HEK293 (cell line): ENCODE measurements around the gene SAMD13.
A peak's percentile ranks its signal among the peaks of the same experiment; 100 is the strongest.

Source experiments
- CTCF ChIA-PET: fragments of 350-600 bp; formaldehyde crosslinking; extraction: SDS; loops from one replicate; lab custom pipeline; 2021; ENCODE audit warnings: antibody characterized with exemption; lab: Yijun Ruan, JAX
- POLR2A ChIA-PET: fragments of 300-600 bp; formaldehyde crosslinking; extraction: SDS; loops from one replicate; lab custom pipeline; 2020; ENCODE audit warnings: antibody characterized with exemption, inconsistent platforms; lab: Yijun Ruan, JAX
- H3K27ac ChIP-seq: fragments of 200-500 bp; sonication (Bioruptor generic); 2 replicates; pipeline ENCODE4 v1.5.1; 2014; ENCODE audit warnings: low read depth, low read length, control low read depth, inconsistent platforms; ENCODE audit errors: extremely low read depth
- H3K36me3 ChIP-seq, 2 experiments: fragments of 200-500 bp in 1 of 2; sonication (Bioruptor generic) in 1 of 2; 1 replicate in 1 of 2; 2 replicates in 1 of 2; pipeline ENCODE4 v1.5.1; 2014 to 2017; ENCODE audit warnings: inconsistent platforms in 2 of 2, low read length in 2 of 2; ENCODE audit not compliant: control insufficient read depth in 2 of 2, insufficient read depth in 1 of 2
- H3K4me1 ChIP-seq: fragments of 200-500 bp; sonication (Bioruptor generic); 2 replicates; pipeline ENCODE4 v1.5.1; 2014; ENCODE audit warnings: mild to moderate bottlenecking, low read length, inconsistent platforms; ENCODE audit not compliant: control insufficient read depth, insufficient read depth
- H3K4me3 ChIP-seq: 2 replicates; pipeline ENCODE4 v1.5.1; 2011; ENCODE audit warnings: low read depth, mild to moderate bottlenecking, control low read depth, low read length, moderate library complexity
- H3K9me3 ChIP-seq: fragments of 200-500 bp; sonication (Bioruptor generic); 2 replicates; pipeline ENCODE4 v1.5.1; 2014; ENCODE audit warnings: low read depth, low read length, inconsistent platforms; ENCODE audit not compliant: control insufficient read depth, insufficient read depth
- EGR2 ChIP-seq: fragments of 450-650 bp; formaldehyde crosslinking; IDR thresholded peaks from 2 replicates; pipeline ENCODE4 v1.5.1; 2016; ENCODE audit warnings: low read depth, missing biosample characterization, missing genetic modification characterization
- HIC1 ChIP-seq: fragments of 450-650 bp; formaldehyde crosslinking; IDR thresholded peaks from 2 replicates; pipeline ENCODE4 v1.5.1; 2016; ENCODE audit warnings: missing biosample characterization, missing genetic modification characterization
- PRDM10 ChIP-seq: fragments of 450-650 bp; formaldehyde crosslinking; IDR thresholded peaks from 2 replicates; pipeline ENCODE4 v1.5.1; 2016; ENCODE audit warnings: missing biosample characterization, missing genetic modification characterization
- REST ChIP-seq: fragments of 450-650 bp; formaldehyde crosslinking; IDR thresholded peaks from 2 replicates; pipeline ENCODE4 v1.5.1; 2016; ENCODE audit warnings: missing biosample characterization, missing genetic modification characterization
- ZBTB11 ChIP-seq: fragments of 450-650 bp; formaldehyde crosslinking; conservative IDR thresholded peaks from 2 replicates; pipeline ENCODE4 v1.5.1; 2016; ENCODE audit warnings: low read depth, missing biosample characterization, missing genetic modification characterization
- ZFHX2 ChIP-seq: fragments of 450-650 bp; formaldehyde crosslinking; conservative IDR thresholded peaks from 2 replicates; pipeline ENCODE4 v1.5.1; 2016; ENCODE audit warnings: missing biosample characterization, missing genetic modification characterization
- ZNF169 ChIP-seq: fragments of 450-650 bp; formaldehyde crosslinking; IDR thresholded peaks from 2 replicates; pipeline ENCODE4 v1.5.1; 2016; ENCODE audit warnings: missing biosample characterization, missing genetic modification characterization
- ZNF280D ChIP-seq: fragments of 450-650 bp; formaldehyde crosslinking; IDR thresholded peaks from 2 replicates; pipeline ENCODE4 v1.5.1; 2016; ENCODE audit warnings: missing biosample characterization, missing genetic modification characterization
- ZNF37A ChIP-seq: fragments of 450-650 bp; IDR thresholded peaks from 2 replicates; pipeline ENCODE4 v1.5.1; 2018; ENCODE audit warnings: missing biosample characterization, missing genetic modification characterization
- ZNF398 ChIP-seq: fragments of 450-650 bp; formaldehyde crosslinking; IDR thresholded peaks from 2 replicates; pipeline ENCODE4 v1.5.1; 2017; ENCODE audit warnings: missing biosample characterization, missing genetic modification characterization
- ZNF548 ChIP-seq: fragments of 450-650 bp; formaldehyde crosslinking; IDR thresholded peaks from 2 replicates; pipeline ENCODE4 v1.5.1; 2016; ENCODE audit warnings: missing biosample characterization, missing genetic modification characterization
- ZNF670 ChIP-seq: fragments of 450-650 bp; formaldehyde crosslinking; IDR thresholded peaks from 2 replicates; pipeline ENCODE4 v1.5.1; 2016; ENCODE audit warnings: missing biosample characterization, missing genetic modification characterization, low read depth
- ZNF747 ChIP-seq: fragments of 450-650 bp; formaldehyde crosslinking; IDR thresholded peaks from 2 replicates; pipeline ENCODE4 v1.5.1; 2016; ENCODE audit warnings: missing biosample characterization, missing genetic modification characterization
- ZSCAN30 ChIP-seq: fragments of 450-650 bp; IDR thresholded peaks from 2 replicates; pipeline ENCODE4 v1.5.1; 2018; ENCODE audit warnings: missing biosample characterization, mild to moderate bottlenecking, missing genetic modification characterization, moderate library complexity

SAMD13 gene

GRCh38 chr1:84344286-84344685 lies 42.8 kb downstream of the SAMD13 start:
- ChIA-PET POLR2A (no interaction called here), CTCF (no interaction called here)
- Histone ChIP-seq H3K36me3 (no peaks in the 10 kb centered on the region), H3K4me1 (no peaks in the 10 kb centered on the region), H3K9me3 (no peaks in the 10 kb centered on the region), H3K4me3 (no peak overlapping the region), H3K27ac (no peak overlapping the region)
- peak; percentile 67 for TF ChIP-seq ZFHX2 (tag by site-specific recombination)
- TF ChIP-seq ZNF169 (tag by site-specific recombination), result no peak
- TF ChIP-seq EGR2 (tag by site-specific recombination), result peak; percentile 51; the same call in 1 of the 2 replicates

- ChIA-PET CTCF (no interaction called here), POLR2A (no interaction called here)
- no peaks in the 10 kb centered on the region for H3K9me3 ChIP-seq
- no peaks in the 10 kb centered on the region for H3K4me1 ChIP-seq
- no peaks in the 10 kb centered on the region for H3K36me3 ChIP-seq
- H3K4me3 ChIP-seq, result no peak overlapping the region
- no peak overlapping the region for H3K27ac ChIP-seq
- TF ChIP-seq ZNF37A (tag by site-specific recombination) (no peak), ZNF747 (tag by site-specific recombination) (no peak), REST (tag by site-specific recombination) (no peak), ZNF548 (tag by site-specific recombination) (no peak), ZFHX2 (tag by site-specific recombination) (no peak), ZBTB11 (tag by site-specific recombination) (no peak), ZNF670 (no peak), ZSCAN30 (no peak), HIC1 (tag by site-specific recombination) (no peak), ZNF280D (tag by site-specific recombination) (no peak), PRDM10 (no peak), ZNF398 (tag by site-specific recombination) (no peak)
Measured at GRCh38 chr1:84345220-84345619, 43.7 kb downstream of the SAMD13 start.
